Parathyroid adenoma (tissue), 2 donors: ENCODE data around the gene ALDH3A2.
"Not testable (repeated sequence)": the region's sequence is repeated elsewhere in the genome, so short reads cannot be mapped to it uniquely, and the experiment has no call there.

Source experiments
- H2AFZ ChIP-seq: fragments of 300-600 bp; sonication (generic); one replicate; pipeline ENCODE4 v1.7.0; 2017; ENCODE audit warnings: antibody characterized with exemption, mild to moderate bottlenecking
- H3K27ac ChIP-seq: fragments of 300-600 bp; sonication (generic); one replicate; pipeline ENCODE4 v1.7.0; 2017
- H3K27me3 ChIP-seq: fragments of 300-600 bp; sonication (generic); one replicate; pipeline ENCODE4 v1.7.0; 2017; ENCODE audit warnings: low read length; ENCODE audit not compliant: control insufficient read depth, insufficient read depth
- H3K36me3 ChIP-seq: fragments of 300-600 bp; sonication (generic); one replicate; pipeline ENCODE4 v1.7.0; 2017; ENCODE audit warnings: low read length; ENCODE audit not compliant: control insufficient read depth, insufficient read depth
- H3K4me1 ChIP-seq: fragments of 300-600 bp; sonication (generic); one replicate; pipeline ENCODE4 v1.7.0; 2017; ENCODE audit warnings: control low read depth
- H3K4me2 ChIP-seq: fragments of 300-600 bp; sonication (generic); one replicate; pipeline ENCODE4 v1.7.0; 2017; ENCODE audit warnings: low read length
- H3K4me3 ChIP-seq: fragments of 300-600 bp; sonication (generic); one replicate; pipeline ENCODE4 v1.7.0; 2017; ENCODE audit warnings: low read depth, low read length
- H3K79me2 ChIP-seq: fragments of 300-600 bp; sonication (generic); one replicate; pipeline ENCODE4 v1.7.0; 2017; ENCODE audit warnings: control low read depth
- H3K9ac ChIP-seq: fragments of 300-600 bp; sonication (generic); one replicate; pipeline ENCODE4 v1.7.0; 2017; ENCODE audit warnings: mild to moderate bottlenecking
- H3K9me3 ChIP-seq: fragments of 300-600 bp; sonication (generic); one replicate; pipeline ENCODE4 v1.7.0; 2017; ENCODE audit warnings: low read length; ENCODE audit not compliant: control insufficient read depth
- CTCF ChIP-seq: fragments of 300-600 bp; sonication (generic); IDR thresholded peaks from one replicate; pipeline ENCODE4 v1.7.0; 2017; ENCODE audit warnings: antibody characterized with exemption, mild to moderate bottlenecking
- donor health status: primary hyperparathyroidism.

Gene ALDH3A2

GRCh38 chr17:19660219-19660870 lies 11.8 kb downstream of the ALDH3A2 start:
- Histone ChIP-seq H3K27ac (no peak overlapping the region), H3K4me3 (no peak overlapping the region), H2AFZ (no peak overlapping the region), H3K79me2 (peaks cover 10% of the 10 kb centered on the region), H3K9me3 (no peaks in the 10 kb centered on the region), H3K4me1 (peaks cover 4% of the 10 kb centered on the region), H3K27me3 (no peaks in the 10 kb centered on the region), H3K36me3 (no peaks in the 10 kb centered on the region), H3K9ac (no peak overlapping the region), H3K4me2 (no peak overlapping the region)
- no peak for TF ChIP-seq CTCF

- peaks cover 4% of the 10 kb centered on the region for H3K4me1 ChIP-seq
- TF ChIP-seq CTCF: no peak
- H3K79me2 ChIP-seq: peaks cover 8% of the 10 kb centered on the region
- H3K27me3 ChIP-seq: no peaks in the 10 kb centered on the region
- no peaks in the 10 kb centered on the region for H3K36me3 ChIP-seq
- no peak overlapping the region for H3K4me3 ChIP-seq
- no peak overlapping the region for H2AFZ ChIP-seq
- H3K9me3 ChIP-seq: no peaks in the 10 kb centered on the region
- H3K4me2 ChIP-seq: no peak overlapping the region
- no peak overlapping the region for H3K9ac ChIP-seq
- no peak overlapping the region for H3K27ac ChIP-seq
Observed at GRCh38 chr17:19661121-19661520, 12.6 kb downstream of the ALDH3A2 start.

- Histone ChIP-seq H3K9me3 (no peaks in the 10 kb centered on the region), H3K4me3 (no peak overlapping the region), H3K79me2 (peaks cover 6% of the 10 kb centered on the region), H3K27ac (no peak overlapping the region), H3K4me2 (no peak overlapping the region), H3K9ac (no peak overlapping the region), H2AFZ (no peak overlapping the region), H3K4me1 (peaks cover 4% of the 10 kb centered on the region), H3K27me3 (no peaks in the 10 kb centered on the region), H3K36me3 (no peaks in the 10 kb centered on the region)
- no peak for TF ChIP-seq CTCF
Observed at GRCh38 chr17:19663097-19663496, 14.5 kb downstream of the ALDH3A2 start.

GRCh38 chr17:19664136-19664820 lies 15.7 kb downstream of the ALDH3A2 start:
- Histone ChIP-seq H3K79me2 (peaks cover under 1% of the 10 kb centered on the region), H3K27ac (no peak overlapping the region), H3K9ac (no peak overlapping the region), H3K36me3 (no peaks in the 10 kb centered on the region), H3K4me2 (no peak overlapping the region), H3K9me3 (no peaks in the 10 kb centered on the region), H2AFZ (no peak overlapping the region), H3K4me1 (peaks cover 4% of the 10 kb centered on the region), H3K4me3 (no peak overlapping the region), H3K27me3 (no peaks in the 10 kb centered on the region)
- no peak for TF ChIP-seq CTCF

- Histone ChIP-seq H3K4me1 (peaks cover 4% of the 10 kb centered on the region), H3K9ac (no peak overlapping the region), H2AFZ (no peak overlapping the region), H3K27ac (no peak overlapping the region), H3K79me2 (no peaks in the 10 kb centered on the region), H3K4me2 (no peak overlapping the region), H3K9me3 (no peaks in the 10 kb centered on the region), H3K27me3 (no peaks in the 10 kb centered on the region), H3K36me3 (no peaks in the 10 kb centered on the region), H3K4me3 (no peak overlapping the region)
- no peak for TF ChIP-seq CTCF
Observed at GRCh38 chr17:19664821-19665181, 16.2 kb downstream of the ALDH3A2 start.

- not testable (repeated sequence) for H3K9me3 ChIP-seq, H3K79me2 ChIP-seq, H3K4me3 ChIP-seq, H3K9ac ChIP-seq, H3K36me3 ChIP-seq, H3K4me2 ChIP-seq, H3K27me3 ChIP-seq, H2AFZ ChIP-seq, H3K27ac ChIP-seq, H3K4me1 ChIP-seq
Observed at GRCh38 chr17:19669680-19670079, 21.1 kb downstream of the ALDH3A2 start.
